Panc1 (cell line): Measurements from ENCODE around the gene FNDC11.

Experiments used
- CTCF ChIP-seq: fragments of 450-650 bp; IDR thresholded peaks from 2 replicates; pipeline ENCODE4 v1.5.1; 2017; ENCODE audit warnings: mild to moderate bottlenecking
- POLR2AphosphoS5 ChIP-seq: IDR thresholded peaks from 2 replicates; pipeline ENCODE4 v1.6.1; 2012; ENCODE audit warnings: mild to moderate bottlenecking, low read depth, low read length, moderate library complexity

DNA sequence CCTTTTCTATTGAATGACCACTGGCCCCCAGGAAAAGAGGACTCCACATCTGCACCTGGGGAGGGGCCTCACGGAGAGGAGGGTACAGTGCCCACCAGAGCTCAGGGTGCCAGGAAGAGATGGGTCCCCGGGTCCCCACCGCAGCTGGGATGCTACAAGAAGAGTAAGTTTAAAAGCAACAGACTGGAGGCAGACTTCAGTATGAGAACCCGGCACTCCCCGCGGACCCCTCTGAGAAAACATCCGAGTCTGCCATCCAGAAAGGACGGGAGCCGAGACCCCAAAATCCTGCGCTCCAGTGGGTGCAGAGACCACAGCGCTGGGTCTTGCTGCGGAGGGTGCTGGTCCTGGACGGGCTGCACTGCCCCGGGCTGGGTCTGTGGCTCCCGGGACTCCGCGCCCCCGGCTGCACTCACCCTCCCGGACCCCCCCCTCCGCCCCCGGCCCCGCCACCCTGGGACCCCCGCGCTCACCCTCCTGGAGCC, 19.7 kb downstream of the FNDC11 start:
- TF ChIP-seq CTCF, result no peak
- no peak for TF ChIP-seq POLR2AphosphoS5
